Measurements from ENCODE around the gene ITPR2. TPM values are rescaled to one million over a fixed set of nuclear protein-coding genes. Genes with fewer than 3 reads are reported as not detected.

ITPR2 gene
- total and polyA plus RNA-seq, 2 of the 8 experiments (the other 6 are each of a cell fraction or from before 2014, with no cell fraction given) = 4.1 to 48.3 TPM

DNA sequence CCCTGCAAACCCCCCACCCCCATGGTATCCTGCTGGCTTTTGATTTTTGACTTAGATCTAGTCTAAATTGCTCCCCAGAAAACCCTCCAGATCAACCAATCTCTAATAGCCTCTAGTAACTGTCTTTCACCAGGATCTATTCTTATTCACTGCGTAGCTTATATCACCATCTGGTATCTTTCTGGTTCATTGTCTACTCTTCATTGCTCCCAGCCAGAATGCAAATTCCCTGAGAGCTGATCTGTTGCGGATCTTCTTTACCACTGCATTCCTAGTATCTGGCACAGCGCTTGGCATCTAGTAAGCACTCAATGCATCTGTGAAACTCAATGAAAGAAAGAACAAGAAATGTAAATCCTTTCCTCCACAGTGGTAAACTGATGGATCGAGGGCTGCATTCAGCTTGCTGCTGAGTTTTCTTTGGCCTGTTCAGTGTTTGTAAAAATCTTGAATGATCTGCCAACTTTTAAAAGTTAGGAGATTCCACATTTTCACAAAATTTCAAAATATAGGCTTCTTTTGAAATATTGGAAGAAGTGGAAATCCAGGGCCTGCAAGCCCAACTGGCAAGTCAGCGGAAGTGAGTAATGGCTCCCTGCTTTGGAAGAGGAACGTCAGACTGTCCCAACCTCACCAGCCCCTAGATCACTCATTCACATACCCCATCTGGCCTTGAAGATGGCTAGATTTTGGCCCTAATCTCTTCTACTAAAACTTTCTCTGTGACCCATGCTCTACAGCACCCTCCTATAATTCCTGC, 363.4 kb downstream of the ITPR2 start (continued):
- TF ChIP-seq NANOG (IDR thresholded peaks at IDR 0.05; ENCODE audit: insufficient read depth, low read depth, low read length, poor library complexity, severe bottlenecking) = no peak
- no peak for TF ChIP-seq RAD21 (IDR thresholded peaks at IDR 0.05 in 1 of 2, conservative IDR thresholded peaks at IDR 0.05 in 1 of 2; ENCODE audit: low read depth in 2 of 2, low read length in 2 of 2)
- no peak for TF ChIP-seq TAF1 (IDR thresholded peaks at IDR 0.05; ENCODE audit: low read depth, low read length)
- TF ChIP-seq CHD1 (IDR thresholded peaks at IDR 0.05; ENCODE audit: low read depth, low read length) = no peak
- TF ChIP-seq KDM4A (IDR thresholded peaks at IDR 0.05; ENCODE audit: low read depth, low read length, severe bottlenecking) = no peak
- TF ChIP-seq CBX8 (IDR thresholded peaks at IDR 0.05; ENCODE audit: borderline replicate concordance, low read depth, low read length) = no peak
- no peak for TF ChIP-seq CHD2 (IDR thresholded peaks at IDR 0.05; ENCODE audit: low read length)
- TF ChIP-seq TCF12 (IDR thresholded peaks at IDR 0.05; ENCODE audit: low read depth, low read length) = no peak
- TF ChIP-seq EP300 (IDR thresholded peaks at IDR 0.05; ENCODE audit: borderline replicate concordance in 1 of 2, low read depth in 2 of 2, low read length in 2 of 2) = no peak
